ENCODE results near the gene RHBG. TPM values are rescaled to one million over a fixed set of nuclear protein-coding genes. Genes with fewer than 3 reads are reported as not detected.

RHBG gene
- polyA plus RNA-seq, 1 donor from 2014 or later: not detected

- H3K27ac ChIP-seq (ENCODE audit: low read length): no peak overlapping the region
- H3K79me2 ChIP-seq (replicated peaks; ENCODE audit: insufficient read depth, low read length): no peaks in the 10 kb centered on the region
- H3K27me3 ChIP-seq (ENCODE audit: insufficient read depth, low read depth, low read length): peaks cover 98% of the 10 kb centered on the region
- H3K4me2 ChIP-seq (ENCODE audit: low read length): no peak overlapping the region
- TF ChIP-seq POLR2AphosphoS5 (IDR thresholded peaks at IDR 0.05): no peak
- no peaks in the 10 kb centered on the region for H4K20me1 ChIP-seq (ENCODE audit: insufficient read depth)
- no peaks in the 10 kb centered on the region for H3K36me3 ChIP-seq (ENCODE audit: insufficient read depth, low read length)
- no peaks in the 10 kb centered on the region for H3K9me2 ChIP-seq (ENCODE audit: insufficient read depth, low read length)
- H2AFZ ChIP-seq (ENCODE audit: low read depth, low read length): no peak overlapping the region
- no peak overlapping the region for H3K4me3 ChIP-seq (ENCODE audit: low read length)
- no peaks in the 10 kb centered on the region for H3F3A ChIP-seq (ENCODE audit: insufficient read depth, low read length, poor library complexity, severe bottlenecking)
- H3K9ac ChIP-seq (ENCODE audit: low read length): no peak overlapping the region
- no peaks in the 10 kb centered on the region for H3K9me3 ChIP-seq (ENCODE audit: low read length)
Observed at GRCh38 chr1:156428746-156429288, 59.8 kb downstream of the RHBG start.

- Histone ChIP-seq H3K79me2 (replicated peaks; ENCODE audit: insufficient read depth, low read length) (no peaks in the 10 kb centered on the region), H3K9ac (ENCODE audit: low read length) (no peak overlapping the region), H3K4me2 (ENCODE audit: low read length) (no peak overlapping the region), H3K4me3 (ENCODE audit: low read length) (no peak overlapping the region), H2AFZ (ENCODE audit: low read depth, low read length) (no peak overlapping the region), H3K36me3 (ENCODE audit: insufficient read depth, low read length) (no peaks in the 10 kb centered on the region), H3K27me3 (ENCODE audit: insufficient read depth, low read depth, low read length) (peaks cover 98% of the 10 kb centered on the region), H3F3A (ENCODE audit: insufficient read depth, low read length, poor library complexity, severe bottlenecking) (no peaks in the 10 kb centered on the region), H4K20me1 (ENCODE audit: insufficient read depth) (no peaks in the 10 kb centered on the region), H3K9me2 (ENCODE audit: insufficient read depth, low read length) (no peaks in the 10 kb centered on the region), H3K27ac (ENCODE audit: low read length) (no peak overlapping the region), H3K9me3 (ENCODE audit: low read length) (no peaks in the 10 kb centered on the region)
- TF ChIP-seq TAF1 (IDR thresholded peaks at IDR 0.05; ENCODE audit: low read depth): no peak
- no peak for TF ChIP-seq SMC3 (conservative IDR thresholded peaks at IDR 0.05; ENCODE audit: poor library complexity)
- TF ChIP-seq REST (IDR thresholded peaks at IDR 0.05; ENCODE audit: borderline replicate concordance): no peak
- TF ChIP-seq RAD21 (conservative IDR thresholded peaks at IDR 0.05): no peak
- TF ChIP-seq EP300 (conservative IDR thresholded peaks at IDR 0.05; ENCODE audit: poor library complexity, severe bottlenecking): no peak
- no peak for TF ChIP-seq POLR2AphosphoS5 (IDR thresholded peaks at IDR 0.05)
- no peak for TF ChIP-seq CTCF (IDR thresholded peaks at IDR 0.05; ENCODE audit: poor library complexity, severe bottlenecking)
- no peak for TF ChIP-seq MXI1 (conservative IDR thresholded peaks at IDR 0.05; ENCODE audit: poor library complexity, severe bottlenecking)
- no peak for TF ChIP-seq EZH2 (IDR thresholded peaks at IDR 0.05; ENCODE audit: borderline replicate concordance, insufficient read depth, low read length, poor library complexity, severe bottlenecking)
Observed at GRCh38 chr1:156429313-156430060, 60.5 kb downstream of the RHBG start.

Data from neural cell (in vitro differentiated cells).